ENCODE data around the gene NELFB.

DNA sequence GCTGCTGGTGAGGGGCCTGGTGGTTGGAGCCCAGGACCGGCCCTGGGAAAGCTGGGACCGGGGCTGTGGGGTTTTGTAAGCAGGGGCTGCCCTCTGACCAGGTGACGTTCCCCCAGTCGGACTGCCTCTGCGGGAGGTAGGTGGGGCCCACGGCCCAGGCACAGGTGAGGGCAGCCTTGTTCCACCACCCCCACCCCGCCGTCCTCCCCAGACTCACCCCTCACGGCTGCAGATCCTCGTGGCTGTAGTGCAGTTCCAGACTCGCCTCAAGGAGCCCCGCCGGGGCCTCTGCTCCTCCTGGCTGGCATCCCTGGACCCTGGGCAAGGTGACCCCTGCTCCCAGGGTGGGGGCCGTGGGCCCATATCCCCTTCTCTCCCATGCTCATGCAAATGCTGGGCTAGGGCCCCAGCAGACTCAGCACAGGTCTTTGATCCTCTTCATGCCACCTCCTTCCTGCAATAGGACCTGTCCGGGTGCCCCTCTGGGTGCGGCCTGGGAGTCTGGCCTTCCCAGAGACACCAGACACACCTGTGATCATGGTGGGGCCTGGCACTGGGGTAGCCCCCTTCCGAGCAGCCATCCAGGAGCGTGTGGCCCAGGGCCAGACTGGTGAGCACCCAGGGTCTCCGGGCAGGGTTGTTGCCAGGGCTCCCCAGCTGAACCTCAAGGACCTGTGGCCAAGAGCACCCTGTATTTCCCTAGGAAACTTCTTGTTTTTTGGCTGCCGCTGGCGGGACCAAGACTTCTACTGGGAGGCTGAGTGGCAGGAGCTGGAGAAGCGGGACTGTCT, 39.7 kb upstream of the NELFB start:
- TF ChIP-seq, protein P1, sequence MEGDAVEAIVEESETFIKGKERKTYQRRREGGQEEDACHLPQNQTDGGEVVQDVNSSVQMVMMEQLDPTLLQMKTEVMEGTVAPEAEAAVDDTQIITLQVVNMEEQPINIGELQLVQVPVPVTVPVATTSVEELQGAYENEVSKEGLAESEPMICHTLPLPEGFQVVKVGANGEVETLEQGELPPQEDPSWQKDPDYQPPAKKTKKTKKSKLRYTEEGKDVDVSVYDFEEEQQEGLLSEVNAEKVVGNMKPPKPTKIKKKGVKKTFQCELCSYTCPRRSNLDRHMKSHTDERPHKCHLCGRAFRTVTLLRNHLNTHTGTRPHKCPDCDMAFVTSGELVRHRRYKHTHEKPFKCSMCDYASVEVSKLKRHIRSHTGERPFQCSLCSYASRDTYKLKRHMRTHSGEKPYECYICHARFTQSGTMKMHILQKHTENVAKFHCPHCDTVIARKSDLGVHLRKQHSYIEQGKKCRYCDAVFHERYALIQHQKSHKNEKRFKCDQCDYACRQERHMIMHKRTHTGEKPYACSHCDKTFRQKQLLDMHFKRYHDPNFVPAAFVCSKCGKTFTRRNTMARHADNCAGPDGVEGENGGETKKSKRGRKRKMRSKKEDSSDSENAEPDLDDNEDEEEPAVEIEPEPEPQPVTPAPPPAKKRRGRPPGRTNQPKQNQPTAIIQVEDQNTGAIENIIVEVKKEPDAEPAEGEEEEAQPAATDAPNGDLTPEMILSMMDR (IDR thresholded peaks at IDR 0.05): no peak
- TF ChIP-seq POLR2A (IDR thresholded peaks at IDR 0.05): no peak

Data from testis (tissue), 2 donors.